GM18951 (cell line): ENCODE data around the gene OSBPL6.
"Not testable (repeated sequence)": the region's sequence is repeated elsewhere in the genome, so short reads cannot be mapped to it uniquely, and the experiment has no call there.

Source experiments
- POLR2A ChIP-seq: IDR thresholded peaks from 4 replicates; pipeline ENCODE4 v1.6.1; 2011; ENCODE audit warnings: mild to moderate bottlenecking; ENCODE audit not compliant: insufficient read length, insufficient read depth; ENCODE audit errors: extremely low read depth
- in situ Hi-C: fragments of 300-500 bp; cut with MboI; formaldehyde crosslinking; loops from one replicate; pipeline ENCODE4 v1.12.0; 2022; ENCODE audit warnings: low sequenced_read_pairs, mixed read lengths, inconsistent platforms; ENCODE audit not compliant: unreplicated experiment

Gene OSBPL6

DNA sequence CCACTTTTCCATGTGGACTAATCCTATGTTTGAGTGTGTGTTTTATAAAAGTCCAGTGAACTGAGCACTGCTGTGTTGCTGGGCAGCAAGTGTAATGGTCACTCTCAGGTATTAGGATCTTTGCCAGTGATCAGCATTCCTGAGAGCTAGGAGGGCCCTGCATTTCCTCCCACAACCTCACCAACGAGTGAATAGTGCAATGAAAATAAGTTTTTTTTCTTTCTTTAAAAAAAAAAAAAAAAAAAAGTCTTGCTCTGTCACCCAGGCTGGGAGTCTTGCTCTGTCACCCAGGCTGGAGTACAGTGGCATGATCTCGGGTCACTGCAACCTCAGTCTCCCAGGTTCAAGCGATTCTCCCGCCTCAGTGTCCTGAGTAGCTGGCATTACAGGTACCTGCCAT is 6.5 kb upstream of the OSBPL6 start:
- in situ Hi-C loops: no loop called here
- TF ChIP-seq POLR2A: no peak

DNA sequence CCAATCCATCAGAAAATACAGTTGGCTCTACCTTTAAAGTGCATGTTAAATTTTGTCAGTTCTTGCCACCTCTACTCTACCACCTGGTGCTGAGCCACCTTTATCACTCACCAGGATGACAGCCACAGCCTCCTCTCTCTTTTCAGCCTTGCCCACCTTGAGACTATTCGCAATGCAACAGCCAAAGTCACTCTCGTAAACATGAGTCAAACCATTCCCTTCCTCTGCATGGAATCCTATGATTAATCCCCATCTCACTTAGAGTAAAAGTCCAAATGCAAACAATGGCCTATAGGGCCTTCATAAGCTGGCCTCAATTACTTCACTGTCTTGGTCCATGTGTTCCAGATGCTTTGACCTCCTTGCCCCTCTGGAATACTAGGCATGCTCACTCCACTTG is 5.8 kb upstream of the OSBPL6 start:
- in situ Hi-C loops: no loop called here
- no peak for TF ChIP-seq POLR2A

GRCh38 chr2:178191004-178191508 is 3.3 kb upstream of the OSBPL6 start:
- TF ChIP-seq POLR2A: no peak
- in situ Hi-C loops: no loop called here

GRCh38 chr2:178191511-178191910 is 2.8 kb upstream of the OSBPL6 start:
- in situ Hi-C loops: no loop called here
- no peak for TF ChIP-seq POLR2A

DNA sequence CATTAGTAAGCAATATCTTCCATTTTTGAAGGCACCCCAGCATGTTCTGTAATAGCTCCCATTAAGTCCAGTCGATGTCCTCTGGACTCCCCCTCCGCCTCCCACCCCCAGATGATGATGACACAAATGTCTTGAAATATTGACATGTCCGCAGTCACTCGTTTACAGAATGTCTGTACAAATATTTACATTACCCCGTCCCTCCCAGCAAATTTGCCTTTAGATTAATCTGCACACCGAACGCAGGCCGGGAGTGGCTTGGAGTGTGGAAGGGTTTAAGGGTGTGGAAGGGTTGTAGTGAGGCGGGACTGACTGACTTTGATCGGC is 853 bp upstream of the OSBPL6 start:
- in situ Hi-C loops: no loop called here
- TF ChIP-seq POLR2A: no peak

GRCh38 chr2:178194600-178195389 is 483 bp downstream of the OSBPL6 start:
- in situ Hi-C loops: no loop called here
- no peak for TF ChIP-seq POLR2A

GRCh38 chr2:178195390-178196166 is 1.3 kb downstream of the OSBPL6 start:
- TF ChIP-seq POLR2A: no peak
- in situ Hi-C loops: no loop called here

- TF ChIP-seq POLR2A: no peak
- in situ Hi-C loops: no loop called here
These were observed 3.5 kb downstream of the OSBPL6 start for GRCh38 chr2:178197791-178198190.

- in situ Hi-C loops: not testable (repeated sequence)
These were observed 4.1 kb downstream of the OSBPL6 start for GRCh38 chr2:178198441-178198840.

GRCh38 chr2:178199334-178199733 is 5.0 kb downstream of the OSBPL6 start:
- no peak for TF ChIP-seq POLR2A
- in situ Hi-C loops: no loop called here

GRCh38 chr2:178200331-178200730 is 6.0 kb downstream of the OSBPL6 start:
- no peak for TF ChIP-seq POLR2A
- in situ Hi-C loops: no loop called here

DNA sequence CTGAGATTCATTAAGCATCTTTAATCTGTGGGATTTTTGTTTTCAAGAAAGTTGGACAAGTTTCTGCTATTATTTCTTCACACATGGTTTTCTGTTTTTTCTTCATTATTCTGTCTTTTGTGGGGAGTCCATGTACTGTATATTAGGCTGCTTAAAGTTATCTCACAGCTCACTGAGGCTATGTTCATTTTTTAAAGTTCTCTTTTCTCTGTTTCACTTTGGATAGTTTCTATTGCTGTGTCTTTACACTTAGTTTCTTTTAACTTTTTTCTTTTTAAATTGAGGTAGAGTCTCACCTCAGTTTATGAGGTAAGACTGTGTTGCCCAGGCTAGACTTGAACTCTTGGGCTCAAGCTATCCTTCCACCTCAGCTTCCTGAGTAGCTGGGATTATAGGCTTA is 8.6 kb downstream of the OSBPL6 start:
- in situ Hi-C loops: no loop called here
- TF ChIP-seq POLR2A: no peak

DNA sequence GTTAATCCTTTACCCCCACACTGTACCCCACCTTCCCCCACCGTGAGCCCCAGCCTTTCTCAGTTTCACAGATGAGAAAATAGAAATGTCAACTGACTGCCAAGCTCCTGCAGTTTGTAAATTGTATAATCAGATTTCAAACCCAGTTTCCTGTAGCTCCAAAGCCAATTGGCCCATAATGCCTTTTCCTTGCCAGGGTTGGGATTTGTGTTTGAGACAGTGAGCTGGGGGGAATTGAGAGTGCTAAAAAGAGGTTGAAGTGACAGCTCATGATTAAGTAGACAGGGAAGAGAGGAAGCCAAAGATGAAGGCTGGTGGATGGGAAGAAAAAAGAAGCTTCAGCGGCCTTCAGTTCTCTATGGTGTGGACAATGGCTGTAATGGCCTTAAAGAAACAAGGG is 10.7 kb downstream of the OSBPL6 start:
- in situ Hi-C loops: no loop called here
- TF ChIP-seq POLR2A: no peak

- in situ Hi-C loops: no loop called here
- TF ChIP-seq POLR2A: no peak
These were observed 11.7 kb downstream of the OSBPL6 start for GRCh38 chr2:178205853-178206521.

DNA sequence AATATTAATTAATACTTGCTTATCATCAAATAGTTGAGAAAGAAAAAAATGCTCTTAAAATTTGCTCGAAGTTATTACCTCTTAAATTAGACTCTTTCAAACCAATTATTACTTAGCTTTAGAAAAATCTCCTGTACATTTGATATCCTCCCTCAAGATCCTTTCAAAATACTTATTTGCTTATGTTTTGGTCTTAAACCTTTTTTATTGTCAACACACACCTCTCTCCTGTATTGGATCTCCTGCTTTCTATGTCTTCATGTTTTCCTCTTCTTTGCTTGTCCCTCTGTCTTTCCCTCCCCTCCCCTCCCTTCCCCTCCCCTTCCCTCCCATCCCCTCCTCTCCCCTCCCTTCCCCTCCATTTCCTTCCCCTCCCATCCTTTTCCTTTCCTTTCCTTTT is 14.0 kb downstream of the OSBPL6 start:
- in situ Hi-C loops: no loop called here

More for the DNA sequence above, 14.0 kb downstream of the OSBPL6 start:
- TF ChIP-seq POLR2A: no peak
